Measurements from ENCODE around the gene FOXO1. TPM values are rescaled to one million over a fixed set of nuclear protein-coding genes. Genes with fewer than 3 reads are reported as not detected.

Gene FOXO1
- total RNA-seq, 2 experiments from 2014 or later, result 29.2 to 42.1 TPM

GRCh38 chr13:40565282-40566148, 100.9 kb downstream of the FOXO1 start:
- Histone ChIP-seq H2AFZ (ENCODE audit: low read length) (no peak overlapping the region), H3K4me3 (ENCODE audit: low read depth, low read length, poor library complexity, severe bottlenecking) (no peak overlapping the region), H3K4me2 (ENCODE audit: low read length) (peak overlapping the region; percentile 63), H4K20me1 (ENCODE audit: insufficient read depth, low read length) (peaks cover 8% of the 10 kb centered on the region; the same call in 1 of the 2 replicates), H3K27ac (ENCODE audit: low read depth, low read length, poor library complexity, severe bottlenecking) (no peak overlapping the region), H3K9me3 (ENCODE audit: low read length) (no peaks in the 10 kb centered on the region), H3K79me2 (ENCODE audit: insufficient read depth, low read depth, low read length) (peaks cover 99% of the 10 kb centered on the region), H3K9me2 (ENCODE audit: insufficient read depth, low read length) (no peaks in the 10 kb centered on the region), H3K4me1 (ENCODE audit: insufficient read depth, low read length, poor library complexity, severe bottlenecking) (peaks cover 73% of the 10 kb centered on the region), H3K36me3 (ENCODE audit: insufficient read depth, low read length) (peaks cover 8% of the 10 kb centered on the region)
- ChIA-PET CTCF (ENCODE audit: unreplicated experiment) (interaction anchor here (0.6 kb wide), 2 partner anchors 14 kb away, joined by 3 read pairs; no protein-coding TSS in a partner anchor), POLR2A (interaction anchor here (0.6 to 6.0 kb wide), 9 partner anchors 8 to 361 kb away, joined by 3 to 25 read pairs (median 4); no protein-coding TSS in a partner anchor)
- BruUV-seq (replicated peaks), result no TSS peak
- intact Hi-C loops (cut with micrococcal nuclease; ENCODE audit: unreplicated experiment), result no loop called here
- TF ChIP-seq EZH2phosphoT487 (IDR thresholded peaks at IDR 0.05; ENCODE audit: borderline replicate concordance, low read depth, low read length), result no peak
- TF ChIP-seq CTCF (conservative IDR thresholded peaks at IDR 0.05; ENCODE audit: low read length), result no peak
- no peak for DNase-seq (ENCODE audit: low spot score)

- no peaks in the 10 kb centered on the region for H3K9me3 ChIP-seq (ENCODE audit: low read length)
- no peak for TF ChIP-seq EZH2phosphoT487 (IDR thresholded peaks at IDR 0.05; ENCODE audit: borderline replicate concordance, low read depth, low read length)
- TF ChIP-seq CTCF (conservative IDR thresholded peaks at IDR 0.05; ENCODE audit: low read length), result peak; percentile 57
- no peaks in the 10 kb centered on the region for H3K9me2 ChIP-seq (ENCODE audit: insufficient read depth, low read length)
- peaks cover 65% of the 10 kb centered on the region for H3K4me1 ChIP-seq (ENCODE audit: insufficient read depth, low read length, poor library complexity, severe bottlenecking)
- no peak overlapping the region for H2AFZ ChIP-seq (ENCODE audit: low read length)
- H3K4me2 ChIP-seq (ENCODE audit: low read length), result peak overlapping the region; percentile 63
- BruUV-seq (replicated peaks), result no TSS peak
- peaks cover 19% of the 10 kb centered on the region for H3K36me3 ChIP-seq (ENCODE audit: insufficient read depth, low read length)
- intact Hi-C loops (cut with micrococcal nuclease; ENCODE audit: unreplicated experiment), result no loop called here
- ChIA-PET CTCF (ENCODE audit: unreplicated experiment) (interaction anchor here (0.6 to 0.7 kb wide), 2 partner anchors 27 to 81 kb away, joined by 3 read pairs; no protein-coding TSS in a partner anchor), POLR2A (interaction anchor here (0.5 to 6.0 kb wide), 12 partner anchors 9 to 698 kb away, joined by 3 to 25 read pairs (median 5); no protein-coding TSS in a partner anchor)
- DNase-seq (ENCODE audit: low spot score), result peak; percentile 49
- peaks cover 99% of the 10 kb centered on the region for H3K79me2 ChIP-seq (ENCODE audit: insufficient read depth, low read depth, low read length)
- H3K4me3 ChIP-seq (ENCODE audit: low read depth, low read length, poor library complexity, severe bottlenecking), result no peak overlapping the region
- peaks cover 8% of the 10 kb centered on the region; the same call in 1 of the 2 replicates for H4K20me1 ChIP-seq (ENCODE audit: insufficient read depth, low read length)
- H3K27ac ChIP-seq (ENCODE audit: low read depth, low read length, poor library complexity, severe bottlenecking), result peak overlapping the region; percentile 2
Measured at GRCh38 chr13:40564342-40565001, 102.0 kb downstream of the FOXO1 start.
